GM12878 (cell line): ENCODE data around the gene WWOX. TPM values are rescaled to one million over a fixed set of nuclear protein-coding genes. Genes with fewer than 3 reads are reported as not detected.

Source experiments
- ATAC-seq: fragments of 200-7000 bp; cut with Tn5 transposase; 3 replicates; pipeline ENCODE4 v1.9.1; 2020; ENCODE audit warnings: mild to moderate bottlenecking, moderate library complexity
- BruUV-seq: library from RNA; stranded (reverse); fragments of 400-500 nt; replicated peaks from 2 replicates; lab custom pipeline; 2021; lab: Mats Ljungman, UMichigan
- CTCF ChIA-PET: fragments of 300-600 bp; sonication (Branson Sonifier 250); formaldehyde crosslinking; extraction: SDS; loops from one replicate; lab custom pipeline; 2021; ENCODE audit warnings: inconsistent platforms; lab: Yijun Ruan, JAX
- POLR2A ChIA-PET: fragments of 350-600 bp; formaldehyde crosslinking; extraction: SDS; loops from one replicate; lab custom pipeline; 2021; ENCODE audit warnings: inconsistent platforms; lab: Charles Lee
- RAD21 ChIA-PET: fragments of 300-600 bp; sonication (Branson Sonifier 250); formaldehyde crosslinking; loops from one replicate; lab custom pipeline; 2023; ENCODE audit warnings: antibody characterized with exemption; ENCODE audit not compliant: unreplicated experiment; lab: Charles Lee
- SMC1A ChIA-PET: fragments of 300-600 bp; sonication (Branson Sonifier 250); formaldehyde crosslinking; loops from one replicate; lab custom pipeline; 2023; ENCODE audit not compliant: unreplicated experiment, uncharacterized antibody; lab: Charles Lee
- DNase-seq: peaks from one replicate; pipeline ENCODE4 v3.0.0-alpha.2; 2011; ENCODE audit warnings: low read depth, low spot score
- FAIRE-seq: peaks from 3 replicates; lab custom pipeline; 2011; peaks lifted over from hg19 to GRCh38; lab: Jason Lieb, UNC
- H2AFZ ChIP-seq: 2 replicates; pipeline ENCODE4 v1.6.0; 2011; ENCODE audit warnings: low read depth, low read length, control low read depth; ENCODE audit not compliant: control insufficient read depth
- H3K27ac ChIP-seq: 2 replicates; pipeline ENCODE4 v1.5.1; 2011; ENCODE audit warnings: control low read depth; ENCODE audit not compliant: control insufficient read depth, insufficient read depth
- H3K27me3 ChIP-seq, 2 experiments: replicated peaks in 1 of 2; 2 replicates each; pipeline versions ENCODE4 v1.6.0 to v1.6.1; 2011; ENCODE audit warnings: low read length in 1 of 2; ENCODE audit not compliant: control insufficient read depth in 2 of 2, insufficient read depth in 2 of 2
- H3K36me3 ChIP-seq, 2 experiments: 2 replicates each; pipeline ENCODE4 v1.5.1; 2011; ENCODE audit warnings: low read length in 1 of 2; ENCODE audit not compliant: control insufficient read depth in 2 of 2, insufficient read depth in 2 of 2
- H3K4me1 ChIP-seq: 2 replicates; pipeline ENCODE4 v1.6.1; 2011; ENCODE audit warnings: mild to moderate bottlenecking, low read length, moderate library complexity, mixed read lengths; ENCODE audit not compliant: control insufficient read depth, insufficient read depth
- H3K4me2 ChIP-seq: 2 replicates; pipeline ENCODE4 v1.6.0; 2011; ENCODE audit warnings: control low read depth; ENCODE audit not compliant: control insufficient read depth, insufficient read depth
- H3K4me3 ChIP-seq: fragments of 200-600 bp; sonication (generic); 2 replicates; pipeline ENCODE4 v1.5.1; 2016
- H3K79me2 ChIP-seq: 2 replicates; pipeline ENCODE4 v1.6.0; 2011; ENCODE audit warnings: low read length; ENCODE audit not compliant: control insufficient read depth, insufficient read depth
- H3K9ac ChIP-seq: 2 replicates; pipeline ENCODE4 v1.8.0; 2011; ENCODE audit warnings: low read length, control low read depth, mixed read lengths; ENCODE audit not compliant: control insufficient read depth, insufficient read depth
- H3K9me3 ChIP-seq: replicated peaks from 3 replicates; pipeline ENCODE4 v1.5.1; 2011; ENCODE audit warnings: mild to moderate bottlenecking, low read length; ENCODE audit not compliant: control insufficient read depth, insufficient read depth
- H4K20me1 ChIP-seq: 2 replicates; pipeline ENCODE4 v1.6.0; 2011; ENCODE audit not compliant: control insufficient read depth, insufficient read depth
- BACH1 ChIP-seq: fragments of 450-650 bp; IDR thresholded peaks from 2 replicates; pipeline ENCODE4 v1.6.1; 2017; ENCODE audit warnings: mild to moderate bottlenecking, borderline replicate concordance
- BCLAF1 ChIP-seq: fragments of 450-650 bp; IDR thresholded peaks from 2 replicates; pipeline ENCODE4 v1.6.1; 2017; ENCODE audit warnings: antibody characterized with exemption, mild to moderate bottlenecking, moderate library complexity
- E2F8 ChIP-seq: fragments of 450-650 bp; IDR thresholded peaks from 2 replicates; pipeline ENCODE4 v1.6.1; 2018; ENCODE audit warnings: mild to moderate bottlenecking, low read depth, moderate library complexity; ENCODE audit not compliant: partially characterized antibody
- E4F1 ChIP-seq: fragments of 450-650 bp; IDR thresholded peaks from 2 replicates; pipeline ENCODE4 v1.6.1; 2018; ENCODE audit warnings: borderline replicate concordance, mild to moderate bottlenecking; ENCODE audit not compliant: partially characterized antibody
- ELK1 ChIP-seq: IDR thresholded peaks from 2 replicates; pipeline ENCODE4 v1.6.1; 2012; ENCODE audit warnings: low read depth, low read length, improper control_type of control experiment
- EP300 ChIP-seq, 2 experiments: fragments of 150-350 bp in 1 of 2; IDR thresholded peaks; 2 replicates each; pipeline ENCODE4 v1.6.1; 2011 to 2012; ENCODE audit warnings: low read depth in 2 of 2, low read length in 2 of 2, borderline replicate concordance in 1 of 2, improper control_type of control experiment in 1 of 2, inconsistent platforms in 1 of 2; ENCODE audit not compliant: control insufficient read depth in 1 of 2
- FOXM1 ChIP-seq: IDR thresholded peaks from 2 replicates; pipeline ENCODE4 v1.6.1; 2012; ENCODE audit warnings: low read depth, mild to moderate bottlenecking, inconsistent platforms, low read length, moderate library complexity
- NRF1 ChIP-seq: conservative IDR thresholded peaks from 2 replicates; pipeline ENCODE4 v1.6.1; 2011; ENCODE audit warnings: mild to moderate bottlenecking, low read depth, low read length, improper control_type of control experiment
- TCF3 ChIP-seq: IDR thresholded peaks from 2 replicates; pipeline ENCODE4 v1.6.1; 2012; ENCODE audit warnings: low read depth, mild to moderate bottlenecking, low read length, borderline replicate concordance; ENCODE audit not compliant: insufficient read depth
- WGBS: methylation state at CpG from one replicate; pipeline ENCODE4 v1.1.6; 2016; ENCODE audit warnings: low lambda C conversion rate; ENCODE audit not compliant: insufficient replicate concordance, insufficient coverage; ENCODE audit errors: missing lambda C conversion rate; 5-methylcytosine and 5-hydroxymethylcytosine counted together
- in situ Hi-C: fragments of 300-500 bp; cut with MboI; formaldehyde crosslinking; loops from 9 replicates; pipeline ENCODE4 v1.14.3; 2018; ENCODE audit warnings: mixed read lengths
- intact Hi-C: fragments of 100-400 bp; cut with micrococcal nuclease; formaldehyde crosslinking; loops from one replicate; pipeline ENCODE4 v1.14.2; 2022; ENCODE audit not compliant: unreplicated experiment
- polyA plus RNA-seq, 11 experiments: library from polyadenylated mRNA; depleted of rRNA in 4 of 11; unstranded in 6 of 11; stranded (reverse) in 5 of 11; fragments of >200 nt; fragmentation: Nextera tagmentation in 4 of 11; fragmentation: Illumina TruSeq in 1 of 11; extraction: Ambion mirVana in 4 of 11; extraction: Trizol in 1 of 11; gene quantifications; 1 replicate in 1 of 11; 2 replicates in 10 of 11; pipeline versions ENCODE4 v1.2.1 to v1.2.3, GENCODE V29; 2011 to 2016; ENCODE audit warnings: inconsistent platforms in 2 of 11, missing spikeins in 2 of 11, low read depth in 1 of 11
- total RNA-seq, 4 experiments: library from RNA; depleted of rRNA in 3 of 4; stranded (reverse); fragments of >200 nt in 3 of 4; fragmentation: Illumina TruSeq in 1 of 4; extraction: Trizol in 1 of 4; gene quantifications; 2 replicates each; pipeline versions ENCODE4 v1.2.1 to v1.2.3, GENCODE V29; 2013 to 2021

WWOX gene
- total and polyA plus RNA-seq, 10 of the 15 experiments (the other 5 are each of a cell fraction or from before 2014, with no cell fraction given), result 2.8 to 24.4 (median 17.8) TPM

GRCh38 chr16:78179666-78180065 is 80.2 kb downstream of the WWOX start:
- TF ChIP-seq E2F8 (no peak), EP300 (IDR thresholded peaks at IDR 0.05; ENCODE audit: borderline replicate concordance in 1 of 2, control insufficient read depth in 1 of 2, low read depth in 2 of 2, low read length in 2 of 2) (no peak), ELK1 (no peak), E4F1 (no peak), NRF1 (no peak), FOXM1 (no peak), BCLAF1 (no peak), TCF3 (no peak), BACH1 (no peak)
- 45% methylated on average over 4 of the region's 4 CpGs for WGBS
- DNase-seq, result no peak
- BruUV-seq, result no TSS peak
- Histone ChIP-seq H3K9me3 (no peaks in the 10 kb centered on the region), H3K9ac (no peak overlapping the region), H3K27ac (no peak overlapping the region), H3K27me3 (no peaks in the 10 kb centered on the region), H3K79me2 (no peaks in the 10 kb centered on the region), H3K4me3 (no peak overlapping the region), H3K4me1 (no peaks in the 10 kb centered on the region), H2AFZ (no peak overlapping the region), H4K20me1 (no peaks in the 10 kb centered on the region), H3K36me3 (no peaks in the 10 kb centered on the region), H3K4me2 (no peak overlapping the region)
- ChIA-PET SMC1A (no interaction called here), POLR2A (no interaction called here), RAD21 (no interaction called here), CTCF (no interaction called here)
- no peak for ATAC-seq
- intact Hi-C loops (no loop called here), in situ Hi-C loops (no loop called here)
- no peak for FAIRE-seq
